22Rv1 (cell line): ENCODE data around the gene CD302.

Experiments used
- ZFX ChIP-seq: fragments of 450-650 bp; IDR thresholded peaks from 2 replicates; pipeline ENCODE4 v1.6.1; 2017; ENCODE audit warnings: antibody characterized with exemption, borderline replicate concordance
- TF ChIP-seq, protein P1 (sequence below): fragments of 450-650 bp; IDR thresholded peaks from 2 replicates; pipeline ENCODE4 v1.5.1; 2017; ENCODE audit warnings: mild to moderate bottlenecking

- TF ChIP-seq, protein P1, sequence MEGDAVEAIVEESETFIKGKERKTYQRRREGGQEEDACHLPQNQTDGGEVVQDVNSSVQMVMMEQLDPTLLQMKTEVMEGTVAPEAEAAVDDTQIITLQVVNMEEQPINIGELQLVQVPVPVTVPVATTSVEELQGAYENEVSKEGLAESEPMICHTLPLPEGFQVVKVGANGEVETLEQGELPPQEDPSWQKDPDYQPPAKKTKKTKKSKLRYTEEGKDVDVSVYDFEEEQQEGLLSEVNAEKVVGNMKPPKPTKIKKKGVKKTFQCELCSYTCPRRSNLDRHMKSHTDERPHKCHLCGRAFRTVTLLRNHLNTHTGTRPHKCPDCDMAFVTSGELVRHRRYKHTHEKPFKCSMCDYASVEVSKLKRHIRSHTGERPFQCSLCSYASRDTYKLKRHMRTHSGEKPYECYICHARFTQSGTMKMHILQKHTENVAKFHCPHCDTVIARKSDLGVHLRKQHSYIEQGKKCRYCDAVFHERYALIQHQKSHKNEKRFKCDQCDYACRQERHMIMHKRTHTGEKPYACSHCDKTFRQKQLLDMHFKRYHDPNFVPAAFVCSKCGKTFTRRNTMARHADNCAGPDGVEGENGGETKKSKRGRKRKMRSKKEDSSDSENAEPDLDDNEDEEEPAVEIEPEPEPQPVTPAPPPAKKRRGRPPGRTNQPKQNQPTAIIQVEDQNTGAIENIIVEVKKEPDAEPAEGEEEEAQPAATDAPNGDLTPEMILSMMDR: no peak
- no peak for TF ChIP-seq ZFX
Observed at GRCh38 chr2:159795841-159796690, 1.9 kb downstream of the CD302 start.
